Esophagus (tissue), 2 donors: ENCODE results near the gene BAAT. TPM values are rescaled to one million over a fixed set of nuclear protein-coding genes. Genes with fewer than 3 reads are reported as not detected.

Source experiments
- H3K27ac ChIP-seq, 2 donors: one replicate each; pipeline ENCODE4 v1.5.1; 2013; ENCODE audit warnings: low read depth in 2 of 2, mild to moderate bottlenecking in 2 of 2, inconsistent platforms in 1 of 2, low read length in 1 of 2, moderate library complexity in 1 of 2
- H3K27me3 ChIP-seq, 2 donors: one replicate each; pipeline ENCODE4 v1.6.1; 2013; ENCODE audit warnings: low read length in 2 of 2, control low read depth in 1 of 2, mild to moderate bottlenecking in 1 of 2; ENCODE audit not compliant: insufficient read depth in 2 of 2, control insufficient read depth in 1 of 2
- H3K36me3 ChIP-seq, 2 donors: one replicate each; pipeline ENCODE4 v1.6.1; 2013; ENCODE audit warnings: low read length in 1 of 2; ENCODE audit not compliant: control insufficient read depth in 2 of 2, insufficient read depth in 2 of 2
- H3K4me1 ChIP-seq, 2 donors: one replicate each; pipeline ENCODE4 v1.6.1; 2013; ENCODE audit warnings: low read length in 1 of 2; ENCODE audit not compliant: control insufficient read depth in 2 of 2, insufficient read depth in 2 of 2
- H3K4me3 ChIP-seq, 2 donors: one replicate each; pipeline ENCODE4 v1.5.1; 2013; ENCODE audit warnings: low read length in 2 of 2, mild to moderate bottlenecking in 2 of 2, low read depth in 1 of 2, moderate library complexity in 1 of 2
- H3K9me3 ChIP-seq, 2 donors: one replicate each; pipeline ENCODE4 v1.6.1; 2013; ENCODE audit warnings: mild to moderate bottlenecking in 2 of 2, low read depth in 1 of 2, low read length in 1 of 2, moderate library complexity in 1 of 2; ENCODE audit not compliant: control insufficient read depth in 2 of 2, insufficient read depth in 1 of 2
- WGBS, 2 donors: extraction: QIAGEN DNeasy Blood & Tissue Kit; methylation state at CpG; one replicate each; pipeline ENCODE4 v1.1.7; 2013; 5-methylcytosine and 5-hydroxymethylcytosine counted together
- polyA plus RNA-seq, 2 donors: library from polyadenylated mRNA; stranded (reverse); fragments of 200-250 nt; gene quantifications; one replicate each; pipeline ENCODE4 v1.2.3, GENCODE V29; 2013
- donor health status: healthy with polysubstance abuse.
- donor health status: Bipolar disorder and iron deficiency.

Gene BAAT
- polyA plus RNA-seq, 2 donors: 0.01 TPM; not detected in 1

DNA sequence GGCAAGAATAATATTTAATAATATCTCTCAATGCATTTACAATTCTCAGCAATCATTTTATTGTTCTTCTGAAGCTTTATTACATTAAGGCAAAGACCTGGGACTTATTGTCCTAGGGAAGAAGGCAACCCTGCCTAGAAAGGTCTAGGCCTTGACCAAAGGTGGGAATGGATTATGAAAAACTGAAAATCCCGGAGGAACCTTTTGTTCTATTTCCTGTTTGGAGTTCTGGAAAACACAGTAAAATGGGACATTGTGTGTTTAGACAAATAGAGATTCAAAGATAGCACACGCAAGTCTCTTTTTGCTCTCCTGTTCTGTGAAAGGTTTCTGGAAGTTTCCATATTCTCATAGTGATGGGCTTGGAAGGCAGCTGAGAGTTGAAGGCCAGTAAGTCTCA is 31.1 kb downstream of the BAAT start:
- WGBS, 2 donors: 81 to 83% methylated on average over 2 of the region's 2 CpGs
- no peaks in the 10 kb centered on the region for H3K36me3 ChIP-seq
- H3K27ac ChIP-seq: no peak overlapping the region

DNA sequence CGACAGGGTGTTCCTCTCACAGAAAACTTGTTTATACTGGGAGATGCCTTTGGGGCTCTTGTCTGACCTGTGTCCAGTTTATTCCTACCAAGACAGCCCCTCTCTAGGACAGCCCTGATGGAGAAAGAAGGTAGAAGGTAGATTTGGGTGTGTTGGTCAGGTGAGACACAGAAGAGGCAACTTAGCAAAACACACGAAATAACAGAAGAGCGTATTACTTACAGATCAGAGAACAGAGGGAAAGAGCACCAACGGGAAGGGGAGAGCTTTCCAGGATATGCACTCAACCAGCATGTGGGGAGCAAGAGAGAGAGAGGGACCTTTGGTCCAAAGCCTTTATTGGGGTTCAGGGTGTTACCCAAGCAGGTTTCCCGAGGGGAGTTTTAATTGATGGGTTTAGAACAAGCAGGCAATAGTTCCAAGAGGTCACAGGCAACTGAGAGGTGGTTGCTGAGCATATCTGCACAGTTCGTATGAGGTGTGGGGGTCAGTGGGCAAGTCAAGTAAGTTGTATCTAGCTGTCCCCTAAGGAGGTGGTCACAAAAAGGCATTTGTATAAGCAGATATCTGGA is 31.8 kb downstream of the BAAT start:
- H3K4me1 ChIP-seq: peaks cover 0 to 2% of the 10 kb centered on the region in 2 donors
- H3K27ac ChIP-seq: no peak overlapping the region
- no peaks in the 10 kb centered on the region for H3K27me3 ChIP-seq
- 77 to 82% methylated on average over 6 of the region's 6 CpGs for WGBS, 2 donors
- H3K4me3 ChIP-seq: no peak overlapping the region
- no peaks in the 10 kb centered on the region for H3K36me3 ChIP-seq
- H3K9me3 ChIP-seq: no peaks in the 10 kb centered on the region

More for the DNA sequence above, 31.1 kb downstream of the BAAT start:
- Histone ChIP-seq H3K27me3 (no peaks in the 10 kb centered on the region), H3K4me1 (peaks cover 0 to 2% of the 10 kb centered on the region in 2 donors), H3K9me3 (no peaks in the 10 kb centered on the region), H3K4me3 (no peak overlapping the region)

- no peak overlapping the region for H3K27ac ChIP-seq
- 82 to 85% methylated on average over 1 of the region's 1 CpG for WGBS, 2 donors
- H3K9me3 ChIP-seq: no peaks in the 10 kb centered on the region
- H3K27me3 ChIP-seq: no peaks in the 10 kb centered on the region
- H3K4me1 ChIP-seq: peaks cover 0 to 2% of the 10 kb centered on the region in 2 donors
- no peaks in the 10 kb centered on the region for H3K36me3 ChIP-seq
- H3K4me3 ChIP-seq: no peak overlapping the region
Observed at GRCh38 chr9:101350285-101350684, 34.5 kb downstream of the BAAT start.

GRCh38 chr9:101342595-101342994 is 42.2 kb downstream of the BAAT start:
- no peak overlapping the region for H3K27ac ChIP-seq
- H3K36me3 ChIP-seq: no peaks in the 10 kb centered on the region
- WGBS, 2 donors: 35 to 40% methylated on average over 1 of the region's 1 CpG
- no peaks in the 10 kb centered on the region for H3K9me3 ChIP-seq
- no peaks in the 10 kb centered on the region for H3K4me1 ChIP-seq
- no peaks in the 10 kb centered on the region for H3K27me3 ChIP-seq
- no peak overlapping the region for H3K4me3 ChIP-seq

GRCh38 chr9:101341958-101342357 is 42.8 kb downstream of the BAAT start:
- no peaks in the 10 kb centered on the region for H3K27me3 ChIP-seq
- H3K27ac ChIP-seq: no peak overlapping the region
- no peak overlapping the region for H3K4me3 ChIP-seq
- no peaks in the 10 kb centered on the region for H3K4me1 ChIP-seq
- no peaks in the 10 kb centered on the region for H3K9me3 ChIP-seq
- H3K36me3 ChIP-seq: no peaks in the 10 kb centered on the region

DNA sequence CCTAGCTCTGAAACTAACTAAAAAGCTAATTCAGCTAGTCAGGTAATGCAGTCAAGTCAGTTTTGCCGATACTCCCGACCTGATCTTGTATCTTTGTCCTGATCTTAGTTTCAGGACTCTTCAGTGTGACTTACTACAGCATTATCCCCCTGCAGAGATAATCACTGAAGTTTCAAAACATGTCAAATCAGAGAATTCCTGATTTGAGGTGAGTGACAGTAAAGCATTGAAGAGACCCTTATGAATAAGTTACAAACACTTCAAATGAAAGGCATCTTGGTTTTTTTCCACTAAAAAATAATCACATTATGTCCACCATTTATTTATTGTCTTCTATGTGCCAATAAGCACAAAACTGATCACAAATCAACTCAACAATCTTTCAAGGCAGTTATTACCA is 47.6 kb downstream of the BAAT start:
- Histone ChIP-seq H3K36me3 (no peaks in the 10 kb centered on the region), H3K27ac (no peak overlapping the region), H3K4me1 (peaks cover 0 to 2% of the 10 kb centered on the region in 2 donors), H3K27me3 (no peaks in the 10 kb centered on the region), H3K9me3 (no peaks in the 10 kb centered on the region), H3K4me3 (no peak overlapping the region)
- 85 to 86% methylated on average over 2 of the region's 2 CpGs for WGBS, 2 donors

DNA sequence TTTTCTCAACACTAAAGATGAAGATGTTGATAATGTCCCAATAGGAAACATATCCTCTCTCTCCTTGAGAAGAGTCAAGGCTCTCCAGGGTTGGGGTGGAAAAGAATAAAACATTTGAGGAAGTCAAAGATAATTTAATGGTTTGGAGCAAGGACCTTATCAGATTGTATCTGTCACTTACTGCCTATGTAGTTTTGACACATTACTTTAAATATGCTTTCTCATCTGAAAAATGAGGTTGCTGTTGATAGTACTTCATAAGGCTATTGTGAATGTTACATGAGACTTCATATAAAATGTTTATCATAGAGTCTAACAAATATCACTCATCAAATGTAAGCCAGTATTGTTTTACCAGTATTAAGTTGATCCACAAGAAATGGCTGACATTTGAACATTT is 48.7 kb downstream of the BAAT start:
- Histone ChIP-seq H3K4me1 (peaks cover 0 to 2% of the 10 kb centered on the region in 2 donors), H3K4me3 (no peak overlapping the region), H3K9me3 (no peaks in the 10 kb centered on the region), H3K36me3 (no peaks in the 10 kb centered on the region), H3K27ac (no peak overlapping the region), H3K27me3 (no peaks in the 10 kb centered on the region)

DNA sequence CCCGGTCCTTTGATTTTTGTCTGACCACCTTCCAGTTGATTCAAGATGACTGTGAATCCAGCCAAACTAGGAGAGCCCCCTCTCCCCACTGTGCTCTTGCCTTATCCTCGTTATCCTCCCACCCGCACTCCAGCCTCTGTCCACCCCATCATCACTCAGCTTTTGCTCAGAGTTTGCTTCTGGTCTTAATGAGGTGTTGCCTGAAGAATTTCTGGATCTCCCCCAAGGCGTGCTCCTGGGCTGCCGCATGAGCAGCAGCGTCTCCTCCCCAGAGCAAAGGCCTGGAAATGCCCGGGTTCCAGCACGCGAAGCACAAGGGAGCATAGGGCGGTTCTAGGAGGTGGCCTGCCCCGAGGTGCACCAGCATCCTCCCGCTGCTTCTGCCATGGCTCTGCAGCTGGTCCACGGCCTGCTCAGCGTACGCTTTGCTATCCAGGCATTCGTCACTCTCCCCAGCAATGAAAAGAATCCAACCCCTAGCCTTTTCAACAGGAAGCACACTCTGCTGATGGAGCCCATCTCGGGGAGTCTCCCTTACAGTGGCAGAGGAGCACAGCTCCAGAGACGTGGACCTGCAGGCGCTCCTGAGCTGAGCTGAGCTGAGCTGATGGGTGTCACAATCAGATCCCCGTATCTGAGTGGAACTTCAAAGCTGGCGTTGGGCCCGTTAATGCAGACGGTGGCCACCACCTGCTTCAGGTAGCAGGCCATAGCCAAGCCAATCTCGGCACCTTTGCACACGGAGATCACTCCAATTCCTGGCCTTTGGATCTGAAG is 50.7 kb downstream of the BAAT start:
- WGBS, 2 donors: 85 to 89% methylated on average over 25 of the region's 25 CpGs
- no peaks in the 10 kb centered on the region for H3K9me3 ChIP-seq
- no peak overlapping the region for H3K4me3 ChIP-seq
- peaks cover 0 to 2% of the 10 kb centered on the region in 2 donors for H3K4me1 ChIP-seq
- no peaks in the 10 kb centered on the region for H3K27me3 ChIP-seq
- H3K27ac ChIP-seq: no peak overlapping the region
- no peaks in the 10 kb centered on the region for H3K36me3 ChIP-seq

DNA sequence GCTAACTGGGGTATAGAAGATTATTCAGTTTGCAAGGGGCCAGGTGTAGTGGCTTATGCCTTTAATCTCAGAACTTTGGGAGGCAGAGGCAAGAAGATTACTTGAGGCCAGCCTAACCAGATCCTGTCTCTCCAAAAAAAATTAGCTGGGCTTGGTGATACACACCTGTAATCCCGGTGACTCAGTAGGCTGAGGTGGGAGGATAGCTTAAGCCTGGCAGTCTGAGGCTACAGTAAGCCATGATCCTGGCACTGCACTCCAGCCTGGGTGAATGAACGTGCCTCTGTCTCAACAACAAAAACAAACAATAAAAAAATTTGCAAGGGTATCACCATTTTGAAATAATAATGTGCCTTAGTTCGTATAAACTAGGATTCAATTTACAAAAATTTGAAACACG is 51.3 kb downstream of the BAAT start:
- peaks cover 0 to 2% of the 10 kb centered on the region in 2 donors for H3K4me1 ChIP-seq
- H3K27me3 ChIP-seq: no peaks in the 10 kb centered on the region
- no peak overlapping the region for H3K27ac ChIP-seq
- no peak overlapping the region for H3K4me3 ChIP-seq
- no peaks in the 10 kb centered on the region for H3K9me3 ChIP-seq
- 73 to 74% methylated on average over 4 of the region's 4 CpGs for WGBS, 2 donors
- no peaks in the 10 kb centered on the region for H3K36me3 ChIP-seq

GRCh38 chr9:101332362-101332761 is 52.4 kb downstream of the BAAT start:
- peaks cover 0 to 2% of the 10 kb centered on the region in 2 donors for H3K4me1 ChIP-seq
- WGBS, 2 donors: 96% methylated on average over 1 of the region's 1 CpG
- H3K27me3 ChIP-seq: no peaks in the 10 kb centered on the region
- H3K27ac ChIP-seq: no peak overlapping the region
- H3K9me3 ChIP-seq: no peaks in the 10 kb centered on the region
- no peak overlapping the region for H3K4me3 ChIP-seq
- no peaks in the 10 kb centered on the region for H3K36me3 ChIP-seq
